Cerebellar nuclear complex (tissue), 1 donor: Measurements from ENCODE around the gene SSTR1.

Experiments used
- DNase-seq, 2 experiments: peaks; one replicate each; lab custom pipeline; 2025; lab: John Stamatoyannopoulos, UW

Gene SSTR1

GRCh38 chr14:38202444-38203191 is 5.1 kb upstream of the SSTR1 start:
- no peak for DNase-seq

DNA sequence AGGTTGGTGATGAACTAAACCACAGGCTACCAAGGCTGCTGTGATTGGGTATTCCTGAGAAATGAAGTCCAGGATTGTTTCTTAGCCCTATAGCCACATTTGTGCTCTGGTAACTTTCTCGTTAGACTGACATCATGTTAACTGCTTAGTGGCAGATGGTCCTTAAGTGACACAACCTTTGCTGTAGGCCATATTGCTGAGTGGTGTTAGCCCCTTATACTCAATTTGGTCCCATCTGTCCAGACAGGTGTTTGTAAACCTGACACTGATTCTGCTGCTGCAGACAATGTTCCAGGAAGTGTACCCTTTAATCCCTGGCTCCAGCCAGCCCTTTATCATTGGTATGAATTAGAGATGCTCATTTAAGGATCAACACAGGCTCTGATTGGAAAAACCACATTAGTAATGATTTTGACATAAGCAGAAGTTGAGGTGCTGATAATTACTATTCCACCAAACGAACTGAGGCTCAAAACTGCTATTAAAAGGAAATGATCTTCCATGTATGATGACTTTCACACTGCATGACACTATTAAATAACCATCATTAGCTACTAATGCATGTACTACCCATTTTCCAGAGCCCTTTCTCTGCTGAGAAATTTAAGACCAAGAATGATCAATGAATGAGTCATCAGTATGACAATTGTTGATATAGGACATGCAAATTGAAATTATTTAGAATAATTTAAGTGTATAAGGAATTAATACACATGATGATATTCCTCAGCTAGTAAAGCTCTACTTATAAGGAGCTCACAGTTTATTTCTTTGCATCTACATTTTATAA is 3.6 kb upstream of the SSTR1 start:
- no peak for DNase-seq

- no peak for DNase-seq
These were observed 3.0 kb upstream of the SSTR1 start for GRCh38 chr14:38204719-38205115.

DNA sequence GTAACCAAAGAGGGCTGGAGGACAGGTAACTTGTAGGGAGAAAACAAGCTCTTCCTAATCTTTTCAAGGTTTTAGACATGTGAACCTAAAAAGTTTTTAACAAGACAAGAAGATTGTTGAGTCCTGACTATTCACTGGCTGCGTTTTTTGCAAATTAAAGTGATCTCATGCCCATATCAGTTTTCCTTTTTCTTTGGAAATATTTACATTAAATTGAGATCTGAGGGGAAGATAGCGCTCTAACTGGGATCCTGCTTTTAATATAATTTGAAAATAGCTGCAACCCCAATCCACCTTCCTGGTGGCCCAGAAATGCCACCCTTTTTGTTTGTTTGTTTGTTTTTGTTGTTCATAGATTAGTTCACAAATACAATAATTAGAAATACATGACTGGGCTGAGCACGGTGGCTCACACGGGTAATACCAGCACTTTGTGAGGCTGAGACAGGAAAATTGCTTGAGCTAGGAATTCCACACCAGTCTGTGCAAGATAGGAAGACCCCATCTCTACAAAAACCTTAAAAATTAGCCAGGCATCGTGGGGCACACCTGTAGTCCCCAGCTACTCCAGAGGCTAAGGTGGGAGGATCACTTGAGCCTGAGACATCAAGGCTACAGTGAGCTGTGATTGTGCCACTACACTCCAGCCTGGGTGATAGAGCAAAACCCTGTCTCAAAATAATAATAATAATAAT is 2.4 kb upstream of the SSTR1 start:
- DNase-seq: no peak

DNA sequence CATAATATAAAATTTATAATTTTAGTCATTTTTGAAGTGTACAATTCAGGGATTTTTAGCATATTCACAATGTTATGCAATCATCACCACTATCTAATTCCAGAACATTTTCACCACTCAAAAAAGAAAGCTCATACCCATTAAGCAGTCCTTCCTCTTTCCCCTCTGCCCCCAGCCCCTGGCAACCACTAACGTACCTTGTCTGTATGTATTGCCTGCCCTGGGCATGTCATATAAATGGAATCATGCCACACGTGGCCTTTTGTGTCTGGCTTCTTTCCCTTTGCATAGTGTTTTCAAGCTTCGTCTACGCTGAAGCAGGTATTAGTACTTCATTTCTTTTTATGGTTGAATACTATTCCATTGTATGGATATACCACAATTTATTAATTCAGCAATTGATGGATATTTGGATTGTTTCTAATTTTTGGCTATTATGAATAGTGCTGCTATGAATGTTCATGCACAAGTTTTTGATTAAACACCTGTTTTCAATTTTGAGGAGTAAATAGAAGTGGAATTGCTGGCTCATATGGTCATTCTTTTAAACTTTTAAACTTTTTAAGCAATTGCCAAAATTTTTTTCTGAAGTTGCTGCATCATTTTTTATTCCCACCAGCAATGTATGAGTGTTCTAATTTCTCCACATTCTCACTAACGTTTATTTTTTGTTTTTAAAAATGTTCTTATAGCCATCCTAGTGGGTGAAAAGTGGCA is 1.6 kb upstream of the SSTR1 start:
- no peak for DNase-seq

- no peak for DNase-seq
These were observed 871 bp upstream of the SSTR1 start for GRCh38 chr14:38206689-38207376.

- no peak for DNase-seq
These were observed 348 bp upstream of the SSTR1 start for GRCh38 chr14:38207377-38207735.

DNA sequence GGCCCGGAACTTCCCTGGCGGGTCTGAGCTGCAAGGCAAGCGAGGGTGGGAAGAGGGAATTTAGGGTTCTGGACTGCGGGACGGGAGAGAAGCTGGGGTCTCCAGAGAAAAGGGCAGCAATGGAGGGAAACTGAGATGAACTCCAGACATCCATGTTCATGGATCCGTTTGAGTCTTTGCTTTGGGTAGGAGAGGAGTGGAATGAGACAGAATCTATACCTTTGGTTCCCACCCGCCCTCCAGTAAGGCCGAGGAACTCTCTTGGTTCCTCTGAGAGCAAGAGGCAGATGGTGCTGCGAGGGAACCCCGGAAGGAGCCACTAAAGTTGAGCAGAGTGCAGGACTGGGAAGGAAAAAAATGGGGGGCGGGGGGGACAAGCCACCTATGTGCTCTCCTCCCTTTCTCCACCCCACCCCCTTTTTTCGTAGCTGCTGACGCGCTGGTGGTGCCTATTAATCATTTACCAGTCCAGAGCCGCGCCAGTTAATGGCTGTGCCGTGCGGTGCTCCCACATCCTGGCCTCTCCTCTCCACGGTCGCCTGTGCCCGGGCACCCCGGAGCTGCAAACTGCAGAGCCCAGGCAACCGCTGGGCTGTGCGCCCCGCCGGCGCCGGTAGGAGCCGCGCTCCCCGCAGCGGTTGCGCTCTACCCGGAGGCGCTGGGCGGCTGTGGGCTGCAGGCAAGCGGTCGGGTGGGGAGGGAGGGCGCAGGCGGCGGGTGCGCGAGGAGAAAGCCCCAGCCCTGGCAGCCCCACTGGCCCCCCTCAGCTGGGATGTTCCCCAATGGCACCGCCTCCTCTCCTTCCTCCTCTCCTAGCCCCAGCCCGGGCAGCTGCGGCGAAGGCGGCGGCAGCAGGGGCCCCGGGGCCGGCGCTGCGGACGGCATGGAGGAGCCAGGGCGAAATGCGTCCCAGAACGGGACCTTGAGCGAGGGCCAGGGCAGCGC is 1.2 kb downstream of the SSTR1 start:
- DNase-seq: no peak

DNA sequence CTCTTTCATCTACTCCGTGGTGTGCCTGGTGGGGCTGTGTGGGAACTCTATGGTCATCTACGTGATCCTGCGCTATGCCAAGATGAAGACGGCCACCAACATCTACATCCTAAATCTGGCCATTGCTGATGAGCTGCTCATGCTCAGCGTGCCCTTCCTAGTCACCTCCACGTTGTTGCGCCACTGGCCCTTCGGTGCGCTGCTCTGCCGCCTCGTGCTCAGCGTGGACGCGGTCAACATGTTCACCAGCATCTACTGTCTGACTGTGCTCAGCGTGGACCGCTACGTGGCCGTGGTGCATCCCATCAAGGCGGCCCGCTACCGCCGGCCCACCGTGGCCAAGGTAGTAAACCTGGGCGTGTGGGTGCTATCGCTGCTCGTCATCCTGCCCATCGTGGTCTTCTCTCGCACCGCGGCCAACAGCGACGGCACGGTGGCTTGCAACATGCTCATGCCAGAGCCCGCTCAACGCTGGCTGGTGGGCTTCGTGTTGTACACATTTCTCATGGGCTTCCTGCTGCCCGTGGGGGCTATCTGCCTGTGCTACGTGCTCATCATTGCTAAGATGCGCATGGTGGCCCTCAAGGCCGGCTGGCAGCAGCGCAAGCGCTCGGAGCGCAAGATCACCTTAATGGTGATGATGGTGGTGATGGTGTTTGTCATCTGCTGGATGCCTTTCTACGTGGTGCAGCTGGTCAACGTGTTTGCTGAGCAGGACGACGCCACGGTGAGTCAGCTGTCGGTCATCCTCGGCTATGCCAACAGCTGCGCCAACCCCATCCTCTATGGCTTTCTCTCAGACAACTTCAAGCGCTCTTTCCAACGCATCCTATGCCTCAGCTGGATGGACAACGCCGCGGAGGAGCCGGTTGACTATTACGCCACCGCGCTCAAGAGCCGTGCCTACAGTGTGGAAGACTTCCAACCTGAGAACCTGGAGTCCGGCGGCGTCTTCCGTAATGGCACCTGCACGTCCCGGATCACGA is 2.2 kb downstream of the SSTR1 start:
- no peak for DNase-seq

- no peak for DNase-seq
These were observed 3.0 kb downstream of the SSTR1 start for GRCh38 chr14:38210587-38211216.

- DNase-seq: no peak
These were observed 3.6 kb downstream of the SSTR1 start for GRCh38 chr14:38211255-38211735.

DNA sequence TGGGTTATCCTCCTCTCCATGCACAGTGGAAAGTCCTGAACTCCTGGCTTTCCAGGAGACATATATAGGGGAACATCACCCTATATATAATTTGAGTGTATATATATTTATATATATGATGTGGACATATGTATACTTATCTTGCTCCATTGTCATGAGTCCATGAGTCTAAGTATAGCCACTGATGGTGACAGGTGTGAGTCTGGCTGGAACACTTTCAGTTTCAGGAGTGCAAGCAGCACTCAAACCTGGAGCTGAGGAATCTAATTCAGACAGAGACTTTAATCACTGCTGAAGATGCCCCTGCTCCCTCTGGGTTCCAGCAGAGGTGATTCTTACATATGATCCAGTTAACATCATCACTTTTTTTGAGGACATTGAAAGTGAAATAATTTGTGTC is 4.4 kb downstream of the SSTR1 start:
- DNase-seq: no peak

DNA sequence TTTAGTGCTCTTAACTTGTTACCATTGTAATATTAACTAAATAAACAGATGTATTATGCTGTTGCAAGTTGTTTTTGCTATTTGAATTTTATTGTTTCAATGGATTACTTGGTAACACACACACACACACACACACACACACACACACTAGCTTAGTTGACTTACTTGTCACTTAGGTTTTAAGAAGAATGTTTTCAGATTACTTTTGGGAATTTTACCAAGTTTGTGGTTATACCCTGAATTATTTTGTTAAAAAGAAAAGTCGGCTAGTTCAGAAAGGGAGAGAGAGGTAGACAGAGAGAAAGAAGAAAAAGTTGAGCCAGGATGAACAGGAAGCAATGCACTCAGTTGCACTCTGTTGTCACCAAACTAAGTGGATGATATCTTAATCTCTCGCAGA is 5.3 kb downstream of the SSTR1 start:
- no peak for DNase-seq

DNA sequence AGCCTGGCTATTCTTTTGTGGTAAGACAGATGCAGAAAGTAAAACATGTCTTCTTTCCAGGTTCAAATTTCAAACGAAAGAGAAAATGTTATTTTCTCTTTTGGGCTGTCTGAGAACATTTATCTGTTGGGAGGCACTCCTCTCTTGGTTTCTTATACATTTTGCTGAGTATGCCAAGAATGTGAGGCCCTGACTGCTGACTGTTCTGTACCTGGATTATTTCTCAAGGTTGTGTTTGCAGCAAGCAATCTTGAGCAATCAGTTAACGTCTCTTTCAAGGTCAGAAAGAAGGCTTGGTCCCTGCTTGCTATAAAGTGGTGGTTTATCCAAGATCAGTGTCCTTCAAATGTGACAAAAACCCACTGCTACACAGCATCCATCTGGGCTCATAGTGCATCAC is 9.8 kb downstream of the SSTR1 start:
- no peak for DNase-seq

- DNase-seq: no peak
These were observed 13.4 kb downstream of the SSTR1 start for GRCh38 chr14:38221077-38221476.

DNA sequence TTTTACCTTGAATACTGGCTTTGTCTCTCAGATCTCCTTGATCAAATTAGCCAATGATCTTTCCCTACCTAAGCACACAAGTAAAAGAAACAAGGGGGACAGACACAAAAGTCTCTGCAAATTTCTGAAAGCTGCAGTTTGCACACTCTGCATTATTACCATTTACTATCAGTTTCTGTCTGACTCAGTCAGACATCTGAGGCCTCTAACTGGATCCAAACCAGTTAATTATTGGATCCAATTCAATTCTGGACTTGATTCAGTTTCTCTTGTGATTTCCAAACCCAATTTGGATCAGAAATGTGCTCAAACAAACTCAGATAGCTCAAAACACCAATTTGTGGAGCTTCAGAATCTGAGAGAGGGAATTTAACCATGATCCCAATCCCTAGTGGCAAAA is 16.6 kb downstream of the SSTR1 start:
- no peak for DNase-seq

- DNase-seq: no peak
These were observed 18.2 kb downstream of the SSTR1 start for GRCh38 chr14:38225946-38226345.

GRCh38 chr14:38226366-38226765 is 18.7 kb downstream of the SSTR1 start:
- DNase-seq: no peak

GRCh38 chr14:38233218-38233617 is 25.5 kb downstream of the SSTR1 start:
- DNase-seq: no peak
